ENCODE data around the gene SLC17A9. TPM values are rescaled to one million over a fixed set of nuclear protein-coding genes. Genes with fewer than 3 reads are reported as not detected.

The SLC17A9 gene
- total RNA-seq, 1 experiment from 2014 or later = 0.22 TPM

DNA sequence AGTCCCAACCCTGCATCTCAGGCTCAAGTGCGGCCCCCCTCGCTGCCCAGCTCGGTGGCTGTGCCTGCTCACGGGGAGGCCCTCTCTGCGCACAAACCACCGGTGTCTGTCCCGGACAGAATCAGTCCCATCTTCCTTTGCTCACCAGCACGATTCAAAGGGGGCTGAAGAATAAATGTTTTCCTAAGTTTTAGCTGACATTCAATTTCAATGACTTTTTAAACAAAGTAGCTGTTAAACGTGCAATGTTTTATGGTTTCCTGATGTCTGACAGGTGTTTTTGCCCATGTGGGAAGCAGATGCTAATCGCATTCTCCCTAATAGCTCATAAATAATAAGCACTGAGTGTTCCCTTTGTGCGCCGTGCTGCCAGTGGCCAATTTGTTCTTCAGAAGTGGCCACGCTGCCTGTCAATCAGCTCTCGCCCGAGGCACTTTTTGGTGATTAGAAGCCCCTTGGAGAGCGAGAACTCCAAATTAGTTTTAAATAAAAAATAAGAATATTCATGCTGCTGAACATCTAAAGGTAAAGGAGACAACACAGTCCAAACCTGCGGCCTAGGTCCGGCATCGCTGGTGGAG lies 28.0 kb downstream of the SLC17A9 start:
- Histone ChIP-seq H3K9me2 (ENCODE audit: insufficient read depth) (no peaks in the 10 kb centered on the region), H3K27ac (no peak overlapping the region), H3K4me2 (no peak overlapping the region), H3K9me3 (ENCODE audit: insufficient read depth, low read depth) (no peaks in the 10 kb centered on the region), H3K27me3 (ENCODE audit: insufficient read depth, low read depth) (peaks cover 98% of the 10 kb centered on the region), H3K36me3 (ENCODE audit: low read depth) (no peaks in the 10 kb centered on the region), H3K4me3 (no peak overlapping the region), H3K4me1 (replicated peaks; ENCODE audit: insufficient read depth) (no peaks in the 10 kb centered on the region), H4K20me1 (ENCODE audit: insufficient read depth) (no peaks in the 10 kb centered on the region), H3K79me2 (ENCODE audit: low read depth) (no peaks in the 10 kb centered on the region), H2AFZ (no peak overlapping the region), H3F3A (ENCODE audit: insufficient read depth, low read depth) (no peaks in the 10 kb centered on the region)
- no peak for DNase-seq
- BruUV-seq (replicated peaks) = no TSS peak
- ChIA-PET POLR2A (ENCODE audit: unreplicated experiment) (no interaction called here), CTCF (no interaction called here)
- no peak for TF ChIP-seq EZH2 (IDR thresholded peaks at IDR 0.05; ENCODE audit: low read depth)
- TF ChIP-seq, protein P1, sequence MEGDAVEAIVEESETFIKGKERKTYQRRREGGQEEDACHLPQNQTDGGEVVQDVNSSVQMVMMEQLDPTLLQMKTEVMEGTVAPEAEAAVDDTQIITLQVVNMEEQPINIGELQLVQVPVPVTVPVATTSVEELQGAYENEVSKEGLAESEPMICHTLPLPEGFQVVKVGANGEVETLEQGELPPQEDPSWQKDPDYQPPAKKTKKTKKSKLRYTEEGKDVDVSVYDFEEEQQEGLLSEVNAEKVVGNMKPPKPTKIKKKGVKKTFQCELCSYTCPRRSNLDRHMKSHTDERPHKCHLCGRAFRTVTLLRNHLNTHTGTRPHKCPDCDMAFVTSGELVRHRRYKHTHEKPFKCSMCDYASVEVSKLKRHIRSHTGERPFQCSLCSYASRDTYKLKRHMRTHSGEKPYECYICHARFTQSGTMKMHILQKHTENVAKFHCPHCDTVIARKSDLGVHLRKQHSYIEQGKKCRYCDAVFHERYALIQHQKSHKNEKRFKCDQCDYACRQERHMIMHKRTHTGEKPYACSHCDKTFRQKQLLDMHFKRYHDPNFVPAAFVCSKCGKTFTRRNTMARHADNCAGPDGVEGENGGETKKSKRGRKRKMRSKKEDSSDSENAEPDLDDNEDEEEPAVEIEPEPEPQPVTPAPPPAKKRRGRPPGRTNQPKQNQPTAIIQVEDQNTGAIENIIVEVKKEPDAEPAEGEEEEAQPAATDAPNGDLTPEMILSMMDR (conservative IDR thresholded peaks at IDR 0.05) = no peak
- intact Hi-C loops (cut with micrococcal nuclease; ENCODE audit: unreplicated experiment) = no loop called here

DNA sequence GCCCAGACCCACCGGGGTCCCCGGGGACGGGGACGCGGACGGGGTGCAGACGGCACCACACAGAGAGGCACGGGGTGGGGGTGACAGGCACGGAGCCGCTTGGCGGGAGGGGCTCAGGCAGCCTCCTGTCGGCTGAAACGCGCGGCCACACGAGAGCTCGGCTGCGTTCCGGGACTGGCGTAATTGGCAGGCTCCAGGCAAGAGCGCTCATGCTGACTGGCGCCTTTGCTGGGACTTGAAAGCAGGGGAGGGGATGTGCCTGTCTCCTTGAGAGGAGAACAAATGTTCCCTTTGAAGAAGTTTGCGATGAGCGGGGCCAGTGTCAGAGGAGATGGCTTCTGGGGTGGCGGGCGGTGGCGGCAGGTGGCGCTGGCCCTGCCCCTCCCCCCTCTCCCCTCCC lies 28.5 kb downstream of the SLC17A9 start:
- TF ChIP-seq, protein P1 (conservative IDR thresholded peaks at IDR 0.05) = no peak
- no peak for TF ChIP-seq EZH2 (IDR thresholded peaks at IDR 0.05; ENCODE audit: low read depth)
- Histone ChIP-seq H2AFZ (no peak overlapping the region), H3F3A (ENCODE audit: insufficient read depth, low read depth) (no peaks in the 10 kb centered on the region), H3K79me2 (ENCODE audit: low read depth) (no peaks in the 10 kb centered on the region), H3K9me3 (ENCODE audit: insufficient read depth, low read depth) (no peaks in the 10 kb centered on the region), H3K4me1 (replicated peaks; ENCODE audit: insufficient read depth) (no peaks in the 10 kb centered on the region), H3K4me3 (no peak overlapping the region), H3K36me3 (ENCODE audit: low read depth) (no peaks in the 10 kb centered on the region), H4K20me1 (ENCODE audit: insufficient read depth) (no peaks in the 10 kb centered on the region), H3K9me2 (ENCODE audit: insufficient read depth) (no peaks in the 10 kb centered on the region), H3K4me2 (no peak overlapping the region), H3K27ac (no peak overlapping the region), H3K27me3 (ENCODE audit: insufficient read depth, low read depth) (peaks cover 98% of the 10 kb centered on the region)
- intact Hi-C loops (cut with micrococcal nuclease; ENCODE audit: unreplicated experiment) = no loop called here
- DNase-seq = no peak
- ChIA-PET POLR2A (ENCODE audit: unreplicated experiment) (no interaction called here), CTCF (no interaction called here)
- no TSS peak for BruUV-seq (replicated peaks)

GRCh38 chr20:62982124-62983075 lies 29.9 kb downstream of the SLC17A9 start:
- Histone ChIP-seq H3K4me1 (replicated peaks; ENCODE audit: insufficient read depth) (no peaks in the 10 kb centered on the region), H3K9me2 (ENCODE audit: insufficient read depth) (no peaks in the 10 kb centered on the region), H3K4me3 (no peak overlapping the region), H3K27ac (no peak overlapping the region), H2AFZ (no peak overlapping the region), H3F3A (ENCODE audit: insufficient read depth, low read depth) (no peaks in the 10 kb centered on the region), H3K79me2 (ENCODE audit: low read depth) (no peaks in the 10 kb centered on the region), H3K9me3 (ENCODE audit: insufficient read depth, low read depth) (no peaks in the 10 kb centered on the region), H3K27me3 (ENCODE audit: insufficient read depth, low read depth) (peaks cover 94% of the 10 kb centered on the region), H4K20me1 (ENCODE audit: insufficient read depth) (no peaks in the 10 kb centered on the region), H3K4me2 (no peak overlapping the region), H3K36me3 (ENCODE audit: low read depth) (no peaks in the 10 kb centered on the region)
- intact Hi-C loops (cut with micrococcal nuclease; ENCODE audit: unreplicated experiment) = no loop called here
- BruUV-seq (replicated peaks) = no TSS peak
- TF ChIP-seq, protein P1 (conservative IDR thresholded peaks at IDR 0.05) = no peak
- no peak for TF ChIP-seq EZH2 (IDR thresholded peaks at IDR 0.05; ENCODE audit: low read depth)
- POLR2A ChIA-PET (ENCODE audit: unreplicated experiment) = no interaction called here
- CTCF ChIA-PET = no interaction called here
- DNase-seq = no peak

Measured in PC-9 (cell line).